MM.1S (cell line): ENCODE results near the gene TTC24.

Experiments
- EZH2phosphoT487 ChIP-seq: fragments of 300-600 bp; sonication (generic); IDR thresholded peaks from 2 replicates; pipeline ENCODE4 v1.6.1; 2018; ENCODE audit warnings: antibody characterized with exemption, low read length
- TF ChIP-seq, protein P1 (sequence below): fragments of 300-600 bp; sonication (generic); IDR thresholded peaks from 2 replicates; pipeline ENCODE4 v1.5.1; 2016; ENCODE audit warnings: antibody characterized with exemption, low read length, mixed read lengths

DNA sequence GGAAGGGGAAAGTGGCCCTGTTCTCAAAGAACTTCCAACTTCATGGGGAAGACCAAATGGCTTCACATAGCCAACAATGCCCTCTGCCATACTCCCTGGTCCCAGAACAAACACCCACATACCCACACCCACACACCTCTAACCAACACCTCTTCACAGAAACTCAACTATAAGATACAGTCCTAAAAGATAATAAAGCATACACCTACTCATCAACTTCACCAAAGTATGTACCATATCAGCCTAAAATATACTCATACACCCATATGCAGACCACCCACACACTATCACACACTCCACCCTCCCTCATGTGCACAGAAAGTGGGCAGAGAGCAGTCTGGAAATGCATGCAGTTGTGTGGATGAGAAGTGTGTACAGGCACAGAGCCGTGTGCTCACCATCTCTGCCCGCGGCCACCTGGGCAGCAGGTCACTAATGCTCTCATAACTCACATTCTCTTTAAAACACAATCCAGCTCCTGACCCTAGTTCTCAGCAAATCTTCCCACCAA lies 34.9 kb upstream of the TTC24 start:
- TF ChIP-seq, protein P1, sequence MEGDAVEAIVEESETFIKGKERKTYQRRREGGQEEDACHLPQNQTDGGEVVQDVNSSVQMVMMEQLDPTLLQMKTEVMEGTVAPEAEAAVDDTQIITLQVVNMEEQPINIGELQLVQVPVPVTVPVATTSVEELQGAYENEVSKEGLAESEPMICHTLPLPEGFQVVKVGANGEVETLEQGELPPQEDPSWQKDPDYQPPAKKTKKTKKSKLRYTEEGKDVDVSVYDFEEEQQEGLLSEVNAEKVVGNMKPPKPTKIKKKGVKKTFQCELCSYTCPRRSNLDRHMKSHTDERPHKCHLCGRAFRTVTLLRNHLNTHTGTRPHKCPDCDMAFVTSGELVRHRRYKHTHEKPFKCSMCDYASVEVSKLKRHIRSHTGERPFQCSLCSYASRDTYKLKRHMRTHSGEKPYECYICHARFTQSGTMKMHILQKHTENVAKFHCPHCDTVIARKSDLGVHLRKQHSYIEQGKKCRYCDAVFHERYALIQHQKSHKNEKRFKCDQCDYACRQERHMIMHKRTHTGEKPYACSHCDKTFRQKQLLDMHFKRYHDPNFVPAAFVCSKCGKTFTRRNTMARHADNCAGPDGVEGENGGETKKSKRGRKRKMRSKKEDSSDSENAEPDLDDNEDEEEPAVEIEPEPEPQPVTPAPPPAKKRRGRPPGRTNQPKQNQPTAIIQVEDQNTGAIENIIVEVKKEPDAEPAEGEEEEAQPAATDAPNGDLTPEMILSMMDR = no peak
- no peak for TF ChIP-seq EZH2phosphoT487
